NCI-H2227 (cell line): ENCODE results near the gene LGI2.
"Not testable (repeated sequence)": the region's sequence is repeated elsewhere in the genome, so short reads cannot be mapped to it uniquely, and the experiment has no call there.

ENCODE experiments used
- DNase-seq: peaks from one replicate; lab custom pipeline; 2025; ENCODE audit not compliant: unreplicated experiment; lab: John Stamatoyannopoulos, UW

LGI2 gene, protein sequence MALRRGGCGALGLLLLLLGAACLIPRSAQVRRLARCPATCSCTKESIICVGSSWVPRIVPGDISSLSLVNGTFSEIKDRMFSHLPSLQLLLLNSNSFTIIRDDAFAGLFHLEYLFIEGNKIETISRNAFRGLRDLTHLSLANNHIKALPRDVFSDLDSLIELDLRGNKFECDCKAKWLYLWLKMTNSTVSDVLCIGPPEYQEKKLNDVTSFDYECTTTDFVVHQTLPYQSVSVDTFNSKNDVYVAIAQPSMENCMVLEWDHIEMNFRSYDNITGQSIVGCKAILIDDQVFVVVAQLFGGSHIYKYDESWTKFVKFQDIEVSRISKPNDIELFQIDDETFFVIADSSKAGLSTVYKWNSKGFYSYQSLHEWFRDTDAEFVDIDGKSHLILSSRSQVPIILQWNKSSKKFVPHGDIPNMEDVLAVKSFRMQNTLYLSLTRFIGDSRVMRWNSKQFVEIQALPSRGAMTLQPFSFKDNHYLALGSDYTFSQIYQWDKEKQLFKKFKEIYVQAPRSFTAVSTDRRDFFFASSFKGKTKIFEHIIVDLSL

DNA sequence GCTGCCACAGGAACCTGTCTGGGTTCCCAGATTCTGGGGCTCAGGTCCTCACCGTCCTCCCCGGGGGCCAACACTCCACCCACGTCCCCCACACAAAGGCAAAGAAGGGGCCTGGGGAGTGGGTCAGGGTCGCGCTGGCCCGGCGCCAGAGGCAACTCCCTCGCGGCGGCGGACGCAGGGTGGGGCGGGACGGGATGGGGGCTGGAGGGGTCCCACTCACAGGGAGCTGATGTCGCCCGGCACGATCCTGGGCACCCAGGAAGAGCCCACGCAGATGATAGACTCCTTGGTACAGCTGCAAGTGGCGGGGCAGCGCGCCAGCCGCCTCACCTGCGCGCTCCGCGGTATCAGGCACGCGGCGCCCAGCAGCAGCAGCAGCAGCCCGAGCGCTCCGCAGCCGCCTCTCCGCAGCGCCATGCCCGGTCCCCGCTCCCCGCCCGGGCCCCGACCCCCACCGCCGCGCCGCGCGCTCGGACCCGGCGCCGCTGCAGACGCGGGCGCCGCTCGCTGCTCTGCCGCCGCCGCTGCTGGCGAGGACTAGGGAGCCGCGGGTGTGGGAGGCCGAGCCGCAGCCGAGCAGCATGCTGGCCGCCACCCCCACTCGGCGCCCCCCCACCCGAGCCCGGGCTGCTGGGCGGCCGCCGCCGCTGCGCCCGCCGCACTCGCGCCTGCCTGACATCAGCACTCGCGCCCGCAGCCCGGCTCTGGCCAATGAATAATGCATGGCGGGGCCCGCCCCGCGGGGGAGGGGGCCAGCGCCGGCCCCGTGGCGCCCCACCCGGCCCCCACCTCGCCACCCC, at the start of gene LGI2:
TSS of gene LGI2 (minus strand) at position 670 of the 800 bp plus-strand sequence. CDS start at position 417, 253 bp downstream.
- peak; percentile 22 for DNase-seq

DNA sequence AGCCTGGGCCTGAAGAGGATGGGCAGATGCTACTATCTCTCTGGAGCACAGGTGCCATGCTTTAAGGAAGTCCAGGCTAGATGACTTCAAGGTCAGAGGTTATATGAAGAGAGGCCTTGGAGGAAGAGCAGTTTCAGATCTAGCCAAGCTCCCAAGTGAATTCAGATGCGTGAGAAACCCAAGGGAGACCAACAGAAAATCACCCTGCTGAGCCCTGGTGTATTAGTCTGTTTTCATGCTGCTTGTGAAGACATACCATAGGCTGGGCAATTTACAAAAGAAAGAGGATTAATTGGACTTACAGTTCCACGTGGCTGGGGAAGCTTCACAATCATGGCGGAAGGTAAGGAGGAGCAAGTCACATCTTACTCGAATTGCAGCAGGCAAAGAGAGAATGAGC, 47.8 kb upstream of the LGI2 start:
- DNase-seq = no peak

DNA sequence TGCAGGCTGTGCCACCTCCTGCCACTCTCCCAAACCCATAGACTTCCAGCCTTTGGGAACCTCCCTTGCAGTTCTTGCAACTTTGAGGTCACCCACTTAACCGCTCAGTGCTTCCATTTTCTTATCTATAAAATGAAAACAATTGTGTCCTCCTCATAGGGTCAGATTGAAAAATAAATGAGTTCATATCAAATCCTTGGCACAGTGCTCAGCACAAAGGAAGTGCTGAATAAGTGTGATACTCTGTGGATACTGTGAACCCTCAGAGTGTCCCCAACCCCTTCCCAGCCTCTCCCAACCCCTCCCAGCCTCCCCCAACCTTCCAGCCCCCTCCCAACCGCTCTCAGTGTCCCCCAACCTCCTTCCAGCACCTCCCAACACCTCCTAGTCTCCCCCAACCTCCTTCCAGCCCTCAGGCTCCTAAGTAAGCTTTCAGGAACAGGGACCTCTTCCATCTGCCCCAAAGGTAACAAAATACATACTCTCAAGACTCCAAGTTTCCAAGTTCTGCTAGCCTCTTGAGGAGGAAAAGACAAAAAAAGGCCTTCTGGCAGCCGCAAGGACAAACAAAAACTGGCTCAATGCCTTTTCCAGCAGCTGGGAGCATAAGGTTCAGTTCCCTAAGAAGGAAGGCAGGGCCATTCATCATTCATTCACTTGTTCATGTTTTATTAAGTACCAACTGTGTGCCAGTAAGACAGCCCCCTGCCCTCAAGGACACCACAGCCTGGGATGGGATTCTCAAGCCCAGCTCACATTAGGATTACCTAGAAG, 46.1 kb upstream of the LGI2 start:
- no peak for DNase-seq

DNA sequence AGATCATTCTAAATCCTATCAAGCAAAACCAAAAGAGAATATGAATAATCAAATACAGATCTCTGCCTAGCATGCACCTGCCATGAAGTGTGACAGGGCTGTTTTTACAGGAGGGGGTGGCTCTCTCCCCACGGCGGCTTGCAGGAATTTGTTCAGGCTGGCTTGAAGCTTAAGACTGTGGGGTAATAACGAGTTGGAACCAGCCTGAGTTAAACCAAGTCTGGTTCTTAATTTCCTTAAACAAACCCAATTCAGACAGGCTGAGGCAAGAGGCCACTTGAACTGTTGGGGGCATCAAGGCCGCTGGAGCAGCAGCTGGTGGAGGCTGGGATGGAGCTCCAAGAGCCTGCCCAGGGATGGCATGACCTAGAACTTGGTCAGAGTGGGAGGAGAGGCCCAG, 45.1 kb upstream of the LGI2 start:
- DNase-seq = no peak

DNA sequence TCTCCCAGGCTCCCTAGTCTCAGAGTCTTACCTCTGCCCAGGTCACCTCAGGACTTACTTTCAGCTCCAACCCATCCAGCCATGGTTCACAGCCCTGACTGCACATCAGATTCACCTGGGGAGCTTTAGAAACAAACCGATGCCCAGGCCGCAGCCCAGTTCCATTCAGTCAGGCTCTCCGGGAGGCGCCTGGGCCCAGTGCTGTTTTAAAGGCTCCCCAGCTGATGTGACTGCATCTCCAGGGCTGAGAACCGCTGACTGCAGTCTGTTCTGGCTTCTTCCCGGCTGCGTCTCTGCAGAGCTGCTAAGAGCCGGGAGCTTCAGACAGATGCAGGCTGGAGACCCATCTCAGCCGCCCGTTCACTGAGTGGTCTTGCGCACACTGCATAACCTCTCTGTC, 44.4 kb upstream of the LGI2 start:
- no peak for DNase-seq

DNA sequence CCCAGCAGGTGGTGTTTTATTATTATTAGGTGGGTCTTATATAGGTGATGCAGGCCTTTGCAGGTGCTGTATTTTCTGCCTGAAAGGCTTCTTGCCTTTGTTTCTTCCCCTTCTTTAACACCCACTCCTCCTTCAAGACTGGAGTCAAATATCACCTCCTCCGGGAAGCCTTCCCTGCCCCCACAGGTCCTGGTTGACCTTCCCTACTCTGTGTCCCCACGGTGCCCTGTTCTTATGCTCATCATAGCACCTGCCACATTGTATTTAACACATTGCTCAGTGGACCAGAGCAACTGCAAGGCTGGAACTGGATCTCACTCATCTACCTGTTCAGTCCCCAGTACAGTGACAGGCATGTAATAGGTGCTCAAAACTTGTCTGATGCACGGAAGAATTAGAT, 39.8 kb upstream of the LGI2 start:
- no peak for DNase-seq

DNA sequence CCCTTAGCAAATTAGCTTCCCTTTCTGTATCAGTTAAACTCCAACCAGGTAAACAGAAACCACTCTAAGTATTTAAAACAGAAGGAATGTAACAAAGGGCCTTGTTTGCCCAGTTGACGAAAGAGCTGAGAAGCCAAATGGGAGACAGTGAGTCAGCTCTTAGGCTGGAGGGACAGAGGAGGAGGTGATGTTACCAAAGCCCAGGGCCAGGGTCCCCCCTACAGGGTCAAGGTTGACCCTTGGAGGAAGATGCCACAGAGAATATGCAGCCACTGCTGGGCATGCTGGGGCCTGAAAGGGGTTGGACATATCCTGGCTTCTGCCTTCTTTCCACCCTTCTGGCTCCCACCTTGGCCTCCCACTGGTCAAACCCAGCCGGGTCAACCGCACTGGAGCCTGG, 38.3 kb upstream of the LGI2 start:
- no peak for DNase-seq

DNA sequence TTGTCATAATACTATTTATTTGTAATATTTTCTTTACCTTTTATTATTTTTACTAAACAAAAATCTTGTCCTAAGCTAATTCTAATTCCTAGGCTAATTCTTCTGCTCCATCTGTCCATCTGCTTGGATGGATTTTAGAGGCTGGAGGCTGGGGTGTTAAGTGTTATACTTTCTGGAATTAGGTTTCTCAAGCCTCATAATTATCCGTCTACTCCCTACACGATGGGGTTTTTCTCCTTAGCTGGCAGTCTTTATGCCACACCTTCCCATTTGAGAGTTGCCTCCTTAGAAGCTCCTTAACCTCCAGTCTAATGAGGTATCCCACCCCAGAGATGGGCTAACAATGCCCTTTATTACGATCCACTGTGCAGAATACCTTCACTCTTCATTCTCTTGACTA, 37.6 kb upstream of the LGI2 start:
- DNase-seq = no peak

DNA sequence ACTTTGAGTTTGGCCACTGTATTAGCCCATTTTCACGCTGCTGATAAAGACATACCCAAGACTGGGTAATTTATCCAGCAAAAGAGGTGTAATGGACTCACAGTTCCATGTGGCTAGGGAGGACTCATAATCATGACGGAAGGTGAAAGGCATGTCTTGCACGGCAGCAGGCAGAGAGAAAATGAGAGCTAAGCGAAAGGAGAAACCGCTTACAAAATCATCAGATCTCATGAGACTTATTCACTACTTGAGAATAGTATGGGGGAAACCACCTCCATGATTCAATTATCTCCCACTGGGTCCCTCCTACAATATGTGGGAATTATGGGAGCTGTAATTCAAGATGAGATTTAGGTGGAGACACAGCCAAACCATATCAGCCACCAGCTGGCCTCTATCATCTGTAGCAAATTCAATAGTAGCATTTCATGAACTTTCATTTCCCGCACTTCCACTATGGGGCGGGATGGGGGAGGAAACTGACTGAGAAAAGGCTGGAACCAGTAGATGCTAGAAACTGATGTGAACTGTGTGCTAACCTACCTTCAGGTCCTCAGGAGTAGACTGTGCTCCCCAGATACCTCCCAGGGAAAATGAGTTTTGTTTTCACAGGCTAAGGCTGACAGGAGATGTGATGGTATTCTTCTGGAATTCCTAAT, 35.3 kb upstream of the LGI2 start:
- DNase-seq = peak; percentile 36

DNA sequence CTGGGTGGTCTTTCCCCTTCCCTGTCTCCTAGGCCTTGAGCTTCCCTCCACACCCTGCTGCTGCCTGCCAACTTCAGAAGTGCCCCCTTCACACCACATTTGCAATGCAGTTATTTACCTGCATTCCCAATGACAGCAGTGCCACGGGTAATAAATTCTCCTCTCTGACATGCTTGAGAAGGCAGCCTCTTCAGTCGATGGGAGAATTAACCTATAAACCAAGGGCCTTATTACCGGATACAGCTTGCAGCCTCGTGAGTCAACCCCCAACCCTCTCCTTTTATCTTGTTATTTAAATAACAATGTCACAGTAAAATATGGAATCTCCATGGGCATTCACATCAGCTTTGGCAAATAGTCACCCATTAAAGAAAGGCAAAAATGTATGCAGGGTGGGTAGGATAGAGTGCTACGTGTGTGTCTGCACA, 34.7 kb upstream of the LGI2 start:
- DNase-seq = peak; percentile 36

DNA sequence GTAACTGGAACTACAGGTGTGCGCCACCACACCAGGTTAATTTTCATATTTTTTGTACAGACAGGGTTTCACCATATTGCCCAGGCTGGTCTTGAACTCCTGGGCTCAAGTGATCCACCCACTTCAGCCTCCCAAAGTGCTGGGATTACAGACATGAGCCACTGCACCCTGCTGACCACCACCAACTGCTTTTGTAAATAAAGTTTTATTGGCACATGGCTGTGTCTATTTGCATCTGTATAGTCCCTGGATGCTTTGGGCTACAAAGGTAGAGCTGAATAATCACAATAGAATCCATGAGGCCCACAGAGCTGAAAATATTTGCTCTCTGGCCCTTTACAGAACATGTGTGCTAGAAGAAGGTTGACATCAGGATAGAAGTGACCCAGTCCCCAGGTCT, 33.7 kb upstream of the LGI2 start:
- not testable (repeated sequence) for DNase-seq

DNA sequence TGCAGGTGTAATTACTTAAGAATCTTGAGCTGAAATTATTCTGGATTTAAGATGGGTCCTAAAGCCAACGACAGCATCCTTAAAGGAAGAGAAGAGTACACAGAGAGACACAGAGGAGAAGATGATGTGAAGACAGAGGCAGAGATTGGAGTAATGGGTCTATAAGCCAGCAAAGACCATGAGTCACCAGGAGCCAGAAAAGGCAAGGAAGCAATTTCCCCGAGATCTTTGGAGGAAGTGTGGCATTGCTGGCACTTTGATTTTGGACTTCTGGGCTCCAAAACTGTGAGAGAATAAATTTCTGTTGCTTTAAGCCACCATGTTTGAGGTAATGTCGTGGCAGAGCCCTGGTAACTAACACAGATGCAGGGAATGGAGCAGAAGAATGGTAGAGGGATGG, 32.4 kb upstream of the LGI2 start:
- DNase-seq = no peak

DNA sequence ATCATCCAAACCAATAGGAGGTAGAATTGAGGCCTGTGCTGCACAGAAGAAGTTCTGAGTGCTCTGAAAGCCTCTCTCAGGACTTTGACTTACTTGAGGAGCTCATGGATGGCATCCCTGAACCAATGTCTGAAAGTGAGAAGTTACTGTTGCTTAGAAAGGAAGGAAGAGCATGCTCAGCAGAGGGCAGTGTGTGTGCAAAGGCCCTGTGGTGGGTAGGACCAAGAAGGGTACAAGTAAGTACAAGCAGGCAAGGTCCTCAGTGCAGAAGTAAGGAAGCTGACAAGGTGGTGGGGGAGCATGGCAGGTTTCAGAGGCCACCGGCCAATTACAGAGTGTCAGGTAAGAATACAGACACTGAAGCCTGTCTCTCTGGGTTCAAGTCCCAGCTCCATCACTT, 31.4 kb upstream of the LGI2 start:
- no peak for DNase-seq

DNA sequence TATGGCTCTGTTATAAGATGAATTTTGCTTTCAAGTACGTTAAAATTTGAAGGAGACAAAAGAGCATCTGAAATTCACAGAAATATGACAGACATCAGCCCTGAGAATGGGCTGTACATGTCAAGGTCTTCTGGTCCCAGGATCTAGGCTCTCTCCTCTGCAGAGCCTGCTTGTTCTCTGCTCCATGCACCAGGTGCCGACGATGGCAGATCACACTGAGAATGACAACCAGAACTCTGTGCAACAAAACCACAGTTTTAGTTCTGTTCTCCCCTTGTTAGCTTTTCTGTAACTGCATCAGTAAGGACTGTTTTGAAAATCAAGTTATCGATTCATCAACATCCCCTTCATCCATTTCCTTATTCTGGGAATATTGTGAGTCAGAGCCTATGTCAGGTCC, 30.9 kb upstream of the LGI2 start:
- DNase-seq = no peak

DNA sequence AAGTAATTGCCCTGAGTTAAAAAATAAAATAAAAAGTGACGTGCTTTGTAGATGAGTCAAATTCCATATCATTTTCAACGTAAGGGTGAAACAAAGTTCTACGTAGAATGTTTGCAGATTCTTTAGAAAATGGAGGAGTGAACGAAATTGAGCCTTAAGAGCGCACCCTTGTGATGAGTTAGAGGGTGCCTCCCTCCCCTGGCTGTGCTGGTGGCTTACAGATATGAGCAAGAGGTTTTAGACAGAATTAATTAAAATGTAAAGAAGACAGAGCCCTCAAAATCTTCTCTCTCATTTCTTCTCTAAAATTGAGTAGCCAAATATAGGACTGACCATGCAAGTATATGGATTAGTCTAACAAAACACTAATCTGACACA, 30.2 kb upstream of the LGI2 start:
- no peak for DNase-seq

DNA sequence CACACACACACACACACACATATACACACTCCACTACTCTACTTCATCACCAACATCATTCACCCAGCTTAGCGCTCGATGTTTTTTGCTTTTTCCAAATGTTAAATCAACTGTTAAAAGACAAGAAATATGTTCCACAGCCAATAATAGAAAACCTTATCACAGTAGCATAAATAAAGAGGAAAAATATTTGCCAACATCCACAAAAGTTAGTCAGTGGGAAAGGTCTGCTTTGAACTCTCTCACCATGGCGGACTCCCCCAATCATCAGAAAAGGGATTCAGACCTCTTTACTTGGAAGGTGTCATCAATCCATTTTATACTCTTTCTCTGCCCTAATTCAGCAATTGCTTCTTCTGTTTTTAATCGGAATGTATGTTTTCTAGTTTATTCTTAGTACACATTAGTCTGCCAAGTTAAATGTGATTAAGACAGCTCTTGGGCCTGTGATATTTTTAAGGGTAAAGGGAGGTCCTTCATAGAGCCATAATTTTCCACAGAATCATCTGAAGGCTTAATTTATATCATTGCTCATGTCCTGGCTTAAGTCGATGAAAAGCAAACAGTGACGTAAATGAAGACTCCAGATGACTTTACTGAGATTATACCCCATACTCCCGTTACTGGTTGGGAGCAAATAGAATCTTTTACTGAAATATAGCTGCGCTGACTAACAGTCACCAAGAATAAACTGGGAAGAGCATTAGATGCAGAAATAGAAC, 29.7 kb upstream of the LGI2 start:
- no peak for DNase-seq

DNA sequence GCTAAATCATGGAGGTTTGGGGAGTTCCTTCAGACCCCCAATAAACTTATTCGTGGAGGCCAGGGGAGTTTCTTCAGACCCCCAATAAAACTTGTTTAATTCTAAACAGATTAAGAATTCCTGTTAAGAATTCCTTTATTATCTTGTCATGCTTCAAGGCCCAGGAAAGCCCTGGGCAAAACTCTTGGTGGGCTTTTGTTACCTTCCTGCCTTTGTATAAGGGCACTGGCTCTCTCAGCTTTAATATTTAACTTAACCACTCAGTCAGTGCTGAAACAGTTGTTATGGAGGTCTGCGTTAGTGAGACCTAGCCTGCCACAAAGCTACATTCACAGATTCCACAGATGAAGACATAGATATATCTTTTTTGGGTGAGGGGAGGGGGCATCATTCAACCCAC, 29.0 kb upstream of the LGI2 start:
- DNase-seq = no peak

DNA sequence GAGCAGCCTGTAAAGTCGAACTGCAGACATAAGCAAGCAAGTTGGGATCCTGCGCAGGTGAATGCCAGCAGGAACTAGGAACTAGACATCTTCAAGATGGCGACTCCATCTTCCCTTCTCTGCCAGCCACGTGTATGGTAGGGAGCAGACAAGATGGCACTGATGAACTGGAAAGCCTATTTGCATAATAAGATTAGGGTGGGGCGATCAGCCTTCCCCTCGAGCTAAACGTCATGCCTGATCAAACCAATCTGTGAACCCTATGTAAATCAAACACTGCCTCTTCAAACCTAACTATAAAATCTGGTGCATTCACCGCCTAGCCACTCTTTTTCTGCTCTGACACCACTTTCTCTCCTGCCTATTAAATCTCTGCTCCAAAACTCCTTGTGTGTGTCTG, 28.1 kb upstream of the LGI2 start:
- DNase-seq = no peak

DNA sequence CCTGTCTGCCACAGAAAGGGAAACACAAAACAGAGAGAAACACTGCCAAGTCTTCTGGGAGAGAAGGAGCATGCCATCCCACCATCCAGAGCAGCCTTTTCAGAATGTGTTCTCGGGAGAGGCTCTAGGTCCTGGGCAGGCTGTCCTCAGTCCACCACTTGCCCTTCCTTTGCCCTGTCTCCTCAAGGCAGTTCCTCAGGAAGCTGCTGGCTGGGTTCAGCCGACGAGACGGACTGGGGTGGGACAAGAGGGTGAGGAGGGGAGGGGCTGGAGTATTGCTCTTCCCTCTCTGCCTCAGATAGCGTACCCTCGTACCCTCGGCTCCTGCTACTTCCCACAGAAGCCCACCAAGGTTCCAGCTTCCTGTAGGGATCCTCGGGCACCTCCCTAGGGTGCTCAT, 26.6 kb upstream of the LGI2 start:
- no peak for DNase-seq

DNA sequence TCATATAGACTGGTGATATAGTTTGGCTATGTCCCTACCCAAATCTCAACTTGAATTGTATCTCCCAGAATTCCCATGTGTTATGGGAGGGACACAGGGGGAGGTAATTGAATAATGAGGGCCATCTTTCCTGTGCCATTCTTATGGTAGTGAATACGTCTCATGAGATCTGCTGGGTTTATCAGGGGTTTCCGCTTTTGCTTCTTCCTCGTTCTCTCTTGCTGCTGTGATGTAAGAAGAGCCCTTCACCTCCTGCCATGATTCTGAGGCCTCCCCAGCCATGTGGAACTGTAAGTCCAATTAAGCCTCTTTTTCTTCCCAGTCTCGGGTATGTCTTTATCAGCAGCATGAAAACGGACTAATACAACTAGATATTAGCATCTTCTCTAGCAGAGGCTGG, 21.3 kb upstream of the LGI2 start:
- DNase-seq = not testable (repeated sequence)
